Prostate gland (tissue), 2 donors: ENCODE measurements around the gene SIRT7. TPM values are rescaled to one million over a fixed set of nuclear protein-coding genes. Genes with fewer than 3 reads are reported as not detected.

ENCODE experiments used
- DNase-seq: peaks from one replicate; pipeline ENCODE4 v3.0.0-alpha.2; 2019; ENCODE audit warnings: low spot score
- H3K27ac ChIP-seq, 2 donors: fragments of 200-600 bp; sonication (generic); 2 replicates each; pipeline ENCODE4 v1.5.1; 2017 to 2019
- H3K27me3 ChIP-seq: fragments of 200-600 bp; sonication (generic); replicated peaks from 2 replicates; pipeline ENCODE4 v1.5.1; 2019; ENCODE audit not compliant: insufficient read depth
- H3K36me3 ChIP-seq, 2 donors: fragments of 200-600 bp; sonication (generic); 1 replicate in 1 of 2; 2 replicates in 1 of 2; pipeline versions ENCODE4 v1.5.1 to v1.8.1; 2017 to 2019
- H3K4me1 ChIP-seq: fragments of 200-600 bp; sonication (generic); replicated peaks from 2 replicates; pipeline ENCODE4 v1.5.1; 2019
- H3K4me3 ChIP-seq, 2 donors: fragments of 200-600 bp; sonication (generic); 2 replicates each; pipeline ENCODE4 v1.5.1; 2017 to 2019
- H3K9me3 ChIP-seq: fragments of 200-600 bp; sonication (generic); 2 replicates; pipeline ENCODE4 v1.5.1; 2017
- POLR2A ChIP-seq: fragments of 450-650 bp; IDR thresholded peaks from one replicate; pipeline ENCODE4 v1.6.1; 2016; ENCODE audit warnings: antibody characterized with exemption, mild to moderate bottlenecking
- POLR2AphosphoS5 ChIP-seq: sonication (generic); formaldehyde crosslinking; IDR thresholded peaks from one replicate; pipeline ENCODE4 v1.6.1; 2017; ENCODE audit warnings: antibody characterized with exemption
- WGBS: methylation state at CpG from one replicate; pipeline ENCODE4 v1.1.5; 2018; 5-methylcytosine and 5-hydroxymethylcytosine counted together
- intact Hi-C: fragments of 100-400 bp; cut with DNase I; formaldehyde crosslinking; loops from one replicate; pipeline ENCODE4 v1.14.2; 2022
- total RNA-seq, 2 donors: library from RNA; depleted of rRNA; stranded (reverse); fragments of >200 nt; gene quantifications; one replicate each; pipeline ENCODE4 v1.1.0, GENCODE V29; 2016
- TF ChIP-seq, protein P1 (sequence below), 4 experiments: fragments of 200-600 bp in 2 of 4; fragments of 450-650 bp in 2 of 4; sonication (generic) in 2 of 4; IDR thresholded peaks; 1 replicate in 3 of 4; 2 replicates in 1 of 4; pipeline ENCODE4 v1.5.1; 2016 to 2019; ENCODE audit warnings: antibody characterized with exemption in 4 of 4, mild to moderate bottlenecking in 2 of 4, moderate library complexity in 2 of 4

Gene SIRT7
- total RNA-seq, 2 donors from 2014 or later: 22.4 to 39.9 TPM

DNA sequence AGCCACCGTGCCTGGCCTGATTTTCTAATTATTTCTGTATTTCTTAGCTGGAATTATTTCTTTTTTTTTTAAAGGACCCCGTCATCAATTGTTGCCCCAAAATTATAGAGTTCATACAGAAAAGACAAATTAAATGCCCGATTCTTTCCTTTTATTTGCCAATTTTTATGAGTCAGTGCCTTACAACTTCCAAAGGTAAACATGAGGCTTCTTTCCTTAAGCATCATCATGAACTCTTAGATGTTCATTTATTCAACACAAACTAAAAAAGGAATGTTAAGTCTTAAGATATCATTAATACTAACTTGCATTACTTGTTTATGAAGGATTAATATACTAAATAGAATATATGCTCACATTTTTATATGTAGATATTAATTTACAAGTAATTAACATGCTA is 39.7 kb downstream of the SIRT7 start:
- intact Hi-C loops: no loop called here
- H3K4me1 ChIP-seq: no peaks in the 10 kb centered on the region
- WGBS: 74% methylated on average over 3 of the region's 3 CpGs
- H3K36me3 ChIP-seq: no peaks in the 10 kb centered on the region
- no peak overlapping the region for H3K27ac ChIP-seq
- no peaks in the 10 kb centered on the region for H3K27me3 ChIP-seq
- TF ChIP-seq, protein P1, sequence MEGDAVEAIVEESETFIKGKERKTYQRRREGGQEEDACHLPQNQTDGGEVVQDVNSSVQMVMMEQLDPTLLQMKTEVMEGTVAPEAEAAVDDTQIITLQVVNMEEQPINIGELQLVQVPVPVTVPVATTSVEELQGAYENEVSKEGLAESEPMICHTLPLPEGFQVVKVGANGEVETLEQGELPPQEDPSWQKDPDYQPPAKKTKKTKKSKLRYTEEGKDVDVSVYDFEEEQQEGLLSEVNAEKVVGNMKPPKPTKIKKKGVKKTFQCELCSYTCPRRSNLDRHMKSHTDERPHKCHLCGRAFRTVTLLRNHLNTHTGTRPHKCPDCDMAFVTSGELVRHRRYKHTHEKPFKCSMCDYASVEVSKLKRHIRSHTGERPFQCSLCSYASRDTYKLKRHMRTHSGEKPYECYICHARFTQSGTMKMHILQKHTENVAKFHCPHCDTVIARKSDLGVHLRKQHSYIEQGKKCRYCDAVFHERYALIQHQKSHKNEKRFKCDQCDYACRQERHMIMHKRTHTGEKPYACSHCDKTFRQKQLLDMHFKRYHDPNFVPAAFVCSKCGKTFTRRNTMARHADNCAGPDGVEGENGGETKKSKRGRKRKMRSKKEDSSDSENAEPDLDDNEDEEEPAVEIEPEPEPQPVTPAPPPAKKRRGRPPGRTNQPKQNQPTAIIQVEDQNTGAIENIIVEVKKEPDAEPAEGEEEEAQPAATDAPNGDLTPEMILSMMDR (IDR thresholded peaks at IDR 0.05): no peak
- TF ChIP-seq POLR2A: no peak
- no peak for TF ChIP-seq POLR2AphosphoS5
- H3K9me3 ChIP-seq: no peaks in the 10 kb centered on the region
- H3K4me3 ChIP-seq: no peak overlapping the region
- DNase-seq: no peak

DNA sequence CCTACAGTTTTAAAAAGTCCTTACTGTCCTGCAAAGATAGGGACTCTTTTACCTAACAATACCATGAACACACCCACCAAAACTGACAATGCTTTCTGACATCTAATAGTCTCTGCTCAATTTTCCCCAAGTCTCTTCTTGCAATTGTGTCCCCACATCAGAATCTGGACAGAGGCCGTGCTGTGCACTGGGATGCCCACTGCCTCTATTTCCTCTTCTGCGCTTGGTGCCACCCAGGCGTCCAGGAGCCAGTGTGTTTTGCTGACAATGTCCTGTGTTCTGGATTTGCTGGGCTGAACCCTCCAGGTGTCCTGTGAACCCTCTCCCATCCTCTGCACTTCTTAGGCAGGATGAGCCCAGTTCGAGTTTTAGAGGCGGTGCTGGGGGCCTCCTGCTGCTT is 40.4 kb downstream of the SIRT7 start:
- no peaks in the 10 kb centered on the region for H3K36me3 ChIP-seq
- intact Hi-C loops: no loop called here
- WGBS: 96% methylated on average over 5 of the region's 5 CpGs

DNA sequence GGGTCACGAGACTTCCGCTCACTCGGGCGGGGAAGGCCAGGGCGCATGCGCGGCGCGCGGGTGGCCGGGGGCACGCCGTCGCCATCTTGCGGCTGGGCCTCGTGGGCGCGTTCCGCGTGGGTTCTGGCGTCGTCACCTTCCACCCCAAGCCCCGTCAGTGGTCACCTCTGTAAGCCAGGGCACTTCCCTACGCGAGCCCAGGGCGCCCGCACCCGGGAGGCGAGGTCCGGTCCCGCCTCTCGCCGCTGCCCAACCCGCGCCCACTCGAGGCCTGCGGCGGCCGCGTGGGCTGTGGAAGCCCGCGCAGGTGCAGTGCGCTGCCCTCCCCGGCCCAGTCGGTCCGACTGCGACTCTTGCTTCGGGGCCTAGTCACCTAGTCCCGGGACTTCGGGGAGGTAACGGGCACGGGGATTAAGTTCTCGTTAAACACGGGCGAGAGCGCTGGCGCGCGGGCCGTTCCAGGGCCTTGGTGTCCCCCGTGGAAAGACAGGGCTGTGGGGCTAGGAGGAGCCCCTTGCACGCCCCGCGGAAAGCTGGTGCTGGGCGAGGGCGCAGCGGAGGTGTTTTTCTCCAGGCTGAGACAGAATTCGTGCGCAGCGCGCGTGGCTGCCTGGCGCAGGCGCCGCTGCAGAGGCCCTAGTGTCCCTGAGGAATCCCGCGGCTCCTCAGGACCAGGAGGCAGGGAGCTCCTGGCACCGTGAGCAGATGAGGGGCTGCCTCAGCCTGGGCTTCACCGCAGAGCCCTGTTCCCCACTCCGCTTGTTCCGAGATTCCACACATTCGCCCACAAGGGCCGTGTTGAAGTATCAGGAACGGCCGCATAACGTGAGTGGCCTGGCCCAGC is 46.4 kb downstream of the SIRT7 start:
- Histone ChIP-seq H3K36me3 (peaks cover 0 to 10% of the 10 kb centered on the region in 2 donors), H3K4me3 (peak overlapping the region; percentile 69 to 95), H3K9me3 (no peaks in the 10 kb centered on the region), H3K4me1 (peaks cover 21% of the 10 kb centered on the region), H3K27me3 (no peaks in the 10 kb centered on the region), H3K27ac (peak overlapping the region; percentile 90 to 96)
- intact Hi-C loops: loop anchor here (1.0 kb wide), 1 partner anchor 10 kb away; no protein-coding TSS in a partner anchor
- DNase-seq: peak; percentile 90
- TF ChIP-seq, protein P1 (IDR thresholded peaks at IDR 0.05): peak; percentile 26 to 65 (median 58)
- TF ChIP-seq POLR2AphosphoS5 (peak; percentile 94), POLR2A (peak; percentile 93)
- WGBS: under 1% methylated on average over 80 of the region's 86 CpGs

More for the DNA sequence above, 40.4 kb downstream of the SIRT7 start:
- no peak for TF ChIP-seq POLR2A
- TF ChIP-seq, protein P1 (IDR thresholded peaks at IDR 0.05): no peak
- no peak for TF ChIP-seq POLR2AphosphoS5
- Histone ChIP-seq H3K4me3 (no peak overlapping the region), H3K9me3 (no peaks in the 10 kb centered on the region), H3K4me1 (no peaks in the 10 kb centered on the region), H3K27ac (no peak overlapping the region), H3K27me3 (no peaks in the 10 kb centered on the region)
- no peak for DNase-seq

DNA sequence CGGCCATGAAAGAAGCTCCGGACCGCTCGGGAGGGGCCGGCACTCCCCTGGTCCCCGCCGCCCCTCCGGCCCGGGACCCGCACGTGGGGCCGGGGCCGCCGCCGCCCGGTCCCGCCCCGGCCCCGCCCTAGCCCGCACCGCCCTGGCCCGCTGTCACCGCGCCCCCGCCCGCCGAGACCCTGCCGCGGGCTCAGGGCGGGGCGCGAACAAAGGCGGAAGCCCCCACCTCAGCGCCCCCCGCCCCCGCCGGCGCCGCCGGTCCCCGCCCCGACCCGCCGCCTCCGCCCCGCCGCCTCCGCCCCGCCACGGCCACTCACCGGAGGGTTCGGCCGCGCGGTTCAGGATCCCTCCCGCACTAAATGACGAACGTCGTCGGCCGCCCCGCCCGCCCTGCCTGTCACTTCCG is 47.0 kb downstream of the SIRT7 start, which contains the start of gene ARHGDIA:
TSS of gene ARHGDIA (minus strand) at position 357 of the 406 bp plus-strand sequence. CDS start 1,407 bp downstream, outside the sequence.
- Histone ChIP-seq H3K27me3 (no peaks in the 10 kb centered on the region), H3K36me3 (peaks cover 0 to 10% of the 10 kb centered on the region in 2 donors), H3K4me1 (peaks cover 21% of the 10 kb centered on the region), H3K4me3 (peak within 1 kb of the TSS; percentile 69 to 95), H3K27ac (peak within 1 kb of the TSS; percentile 90 to 96), H3K9me3 (no peaks in the 10 kb centered on the region)
- no peak for DNase-seq
- intact Hi-C loops: loop anchor here (1.0 kb wide), 1 partner anchor 10 kb away; no protein-coding TSS in a partner anchor
- TF ChIP-seq, protein P1 (IDR thresholded peaks at IDR 0.05): no peak
- TF ChIP-seq POLR2A: no peak
- TF ChIP-seq POLR2AphosphoS5: no peak
- under 1% methylated on average over 38 of the region's 64 CpGs for WGBS
